LoVo (cell line): ENCODE data around the gene TRAPPC3.
"Not testable (repeated sequence)": the region's sequence is repeated elsewhere in the genome, so short reads cannot be mapped to it uniquely, and the experiment has no call there.

Experiments
- DNase-seq: peaks from one replicate; pipeline ENCODE4 v3.0.0-alpha.2; 2016; ENCODE audit warnings: low spot score

TRAPPC3 gene

DNA sequence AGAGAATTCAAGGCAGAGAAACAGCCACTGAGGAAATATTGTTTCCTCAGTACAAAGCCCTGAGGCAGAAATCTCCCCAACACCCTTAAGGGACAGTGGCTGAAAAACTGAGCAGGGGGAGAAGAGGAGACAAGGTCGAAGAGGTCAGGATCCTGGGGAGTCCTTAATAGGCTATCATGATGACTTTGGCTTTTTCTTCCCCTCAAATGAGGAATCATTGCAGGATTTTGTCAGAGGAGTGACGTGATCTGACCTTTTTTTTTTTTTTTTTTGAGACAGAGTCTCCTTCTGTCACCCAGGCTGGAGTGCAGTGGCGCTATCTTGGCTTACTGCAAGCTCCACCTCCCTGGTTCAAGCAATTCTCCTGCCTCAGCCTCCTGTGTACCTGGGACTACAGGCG is 16.9 kb upstream of the TRAPPC3 start:
- no peak for DNase-seq

- no peak for DNase-seq
Measured at GRCh38 chr1:36165145-36165544, 15.9 kb upstream of the TRAPPC3 start.

- DNase-seq: no peak
Measured at GRCh38 chr1:36164361-36164760, 15.1 kb upstream of the TRAPPC3 start.

DNA sequence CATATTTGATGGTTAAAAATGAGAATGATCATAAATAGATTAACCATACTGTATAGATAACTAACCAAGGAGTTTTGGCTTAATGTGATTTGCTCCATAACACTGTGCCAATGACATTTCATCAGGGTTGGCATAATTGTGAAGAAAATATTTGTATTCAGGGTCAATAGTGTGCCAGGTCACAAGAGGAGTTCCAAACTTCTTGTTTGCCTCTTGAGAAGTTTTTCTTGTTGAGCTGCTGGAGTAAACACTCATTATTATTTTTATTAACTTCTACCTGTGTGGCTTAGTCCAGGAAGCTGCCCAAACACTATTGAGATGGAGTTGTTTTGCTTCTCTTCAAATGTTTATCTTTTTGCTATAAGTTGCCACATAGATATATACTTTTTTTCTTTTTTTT is 14.1 kb upstream of the TRAPPC3 start:
- DNase-seq: no peak

DNA sequence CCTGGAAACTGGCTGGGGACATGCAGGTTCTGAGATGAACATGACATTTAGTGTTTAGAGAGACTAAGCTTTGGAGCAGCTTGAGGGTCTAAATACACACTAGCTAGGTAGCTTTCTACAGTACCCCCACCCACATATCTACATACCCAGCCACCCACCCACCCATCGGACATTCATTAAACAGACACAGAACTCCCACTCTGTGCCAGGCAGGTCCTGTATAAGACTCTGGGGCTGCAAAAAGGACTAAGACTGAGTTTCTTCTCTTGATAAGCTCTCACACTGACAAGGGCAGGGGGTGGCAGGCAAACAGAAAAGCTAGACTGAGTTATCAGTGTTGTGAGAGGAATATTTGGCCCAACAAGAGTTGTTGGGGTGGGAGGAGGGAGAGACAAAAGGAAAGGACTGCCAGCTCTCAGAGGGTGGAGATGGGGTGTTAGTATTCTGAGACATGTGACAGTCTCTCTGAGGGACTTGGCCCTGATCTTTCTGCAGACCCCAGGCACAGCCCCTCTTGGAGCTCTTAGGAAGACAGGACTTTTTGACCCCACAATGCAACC is 13.5 kb upstream of the TRAPPC3 start:
- no peak for DNase-seq

DNA sequence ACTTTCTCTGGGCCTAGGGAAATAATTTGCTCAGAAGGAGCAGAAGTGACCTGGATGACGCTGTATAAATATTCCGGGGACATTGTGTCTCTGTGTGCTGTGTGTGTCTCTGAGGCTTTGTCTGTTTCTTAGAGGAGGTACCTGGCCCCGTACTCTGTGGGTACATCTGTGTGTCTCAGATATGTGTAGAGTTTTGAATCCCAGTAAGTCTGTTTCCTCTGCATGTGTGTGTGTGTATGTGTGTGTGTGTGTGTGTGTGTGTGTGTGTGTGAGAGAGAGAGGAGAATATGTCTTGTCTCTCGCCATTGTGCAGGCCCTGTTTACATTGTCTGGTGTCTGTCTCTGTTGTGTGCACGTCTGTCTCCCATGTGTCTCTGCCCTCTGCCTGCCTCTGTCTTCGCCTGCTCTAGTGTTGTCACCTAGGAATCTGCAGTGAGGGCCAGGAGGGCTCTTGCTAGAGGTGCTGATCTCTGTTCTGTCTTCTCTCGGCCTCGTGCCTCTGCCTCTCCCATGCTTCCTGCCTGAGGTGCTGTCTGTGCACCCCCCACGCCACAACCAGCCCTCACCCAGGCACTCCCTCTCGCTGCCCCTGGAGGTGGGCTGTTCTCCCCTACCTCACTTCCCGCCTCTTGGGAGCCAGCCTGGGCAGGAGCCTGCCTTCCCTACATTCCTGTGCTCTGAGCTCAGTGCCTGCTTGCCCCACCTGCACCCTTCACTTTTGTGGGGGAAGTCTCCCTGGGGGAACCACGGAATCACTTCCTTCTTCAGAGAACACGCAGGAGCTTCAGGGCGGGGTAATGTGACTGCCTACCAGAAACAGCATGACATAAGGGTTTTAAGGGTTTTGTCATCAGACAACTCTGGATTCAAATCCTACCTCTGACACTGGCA is 12.6 kb upstream of the TRAPPC3 start:
- no peak for DNase-seq

DNA sequence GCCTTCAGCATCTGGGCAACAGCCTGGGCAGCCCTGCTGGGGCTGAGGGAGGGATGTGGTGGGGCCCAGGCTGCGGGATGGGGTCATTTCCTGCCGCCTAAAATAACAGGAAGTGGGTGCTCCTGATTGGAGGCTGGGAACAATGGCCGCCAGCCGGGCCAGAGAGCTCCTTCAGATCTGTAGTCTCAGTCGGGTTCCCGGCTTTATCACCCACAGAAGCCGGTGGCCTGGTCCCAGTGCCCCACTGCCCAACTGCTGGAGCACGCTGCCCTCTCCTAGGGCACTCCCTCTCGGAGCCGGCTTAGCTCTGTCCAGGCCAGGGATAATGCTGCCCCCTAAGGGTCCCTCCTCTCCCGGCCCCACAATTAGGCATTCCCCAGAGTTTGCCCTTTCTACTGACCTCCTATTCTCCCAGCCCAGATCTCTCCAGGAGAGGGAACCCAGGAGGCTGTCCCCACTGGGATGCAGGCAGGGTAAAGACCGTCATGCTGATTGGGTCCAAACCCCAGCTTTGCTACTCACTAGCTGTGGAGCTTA is 11.7 kb upstream of the TRAPPC3 start:
- DNase-seq: no peak

DNA sequence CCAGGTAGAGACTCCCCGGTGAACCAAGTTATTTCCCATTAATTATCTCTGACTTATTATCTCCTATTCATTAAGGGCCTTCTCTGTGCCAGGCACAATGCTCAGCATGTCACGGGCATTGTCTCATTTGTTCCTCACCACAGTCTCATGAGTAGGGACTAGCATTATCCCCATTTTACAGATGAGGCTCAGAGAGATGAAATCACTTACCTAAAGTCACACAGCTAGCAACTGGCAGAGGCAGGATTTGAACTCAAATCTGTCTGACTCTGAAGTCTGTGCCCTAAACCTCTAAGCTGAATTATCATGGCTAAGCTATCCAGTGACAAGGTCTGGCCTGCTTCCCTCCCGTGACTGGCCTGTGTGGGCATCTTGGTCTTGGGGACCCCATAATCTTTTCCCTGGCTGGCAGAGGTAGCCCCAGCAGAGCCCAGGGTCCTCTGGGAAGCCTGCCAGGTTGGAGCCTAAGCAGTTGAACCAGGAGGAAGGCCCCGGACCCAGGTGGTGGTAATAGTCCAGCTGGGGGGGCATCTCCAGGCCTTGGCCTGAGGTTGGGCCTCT is 11.2 kb upstream of the TRAPPC3 start:
- DNase-seq: no peak

- DNase-seq: no peak
Measured at GRCh38 chr1:36159614-36160387, 10.5 kb upstream of the TRAPPC3 start.

- DNase-seq: not testable (repeated sequence)
Measured at GRCh38 chr1:36158827-36159252, 9.6 kb upstream of the TRAPPC3 start.

DNA sequence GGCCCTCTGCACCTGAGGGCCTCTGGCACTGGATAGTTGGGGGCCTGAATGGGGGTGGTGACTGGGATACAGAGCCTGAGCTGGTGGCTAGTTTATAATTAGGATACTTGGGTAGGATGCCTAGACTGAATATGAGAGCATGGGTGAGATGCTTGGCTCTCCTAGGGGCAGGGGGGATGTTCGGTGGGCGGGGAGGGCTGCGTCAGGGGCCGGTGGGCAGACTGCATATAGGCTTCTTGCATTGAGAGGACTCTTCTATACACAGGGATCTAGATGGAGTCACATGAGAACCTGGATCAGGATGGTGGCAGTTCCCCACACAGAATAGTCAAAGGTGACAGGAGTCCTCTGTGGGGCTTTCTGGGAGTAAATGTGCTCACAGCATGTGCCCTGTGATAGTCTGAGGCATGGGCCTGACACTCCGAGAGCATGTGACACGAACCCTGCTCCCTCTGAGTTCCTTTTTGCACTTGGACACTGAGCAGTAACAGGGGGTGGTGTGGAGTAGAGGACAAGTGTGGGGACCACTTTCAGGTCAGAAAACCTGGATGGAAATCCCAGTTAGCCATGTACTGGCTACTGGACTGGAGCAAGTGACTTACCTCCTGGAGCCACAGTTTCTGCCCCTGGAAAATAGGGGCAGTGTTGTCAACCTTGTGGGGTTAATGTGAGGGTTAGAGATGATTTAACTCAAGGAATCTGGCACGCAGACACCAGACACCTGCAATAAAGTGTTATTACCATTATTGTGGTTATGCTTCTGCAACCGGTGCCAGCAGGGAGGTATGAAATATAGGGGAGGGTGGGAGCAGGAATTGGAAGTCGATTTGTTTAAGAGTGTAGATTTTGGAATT is 8.9 kb upstream of the TRAPPC3 start:
- DNase-seq: no peak

- DNase-seq: no peak
Measured at GRCh38 chr1:36157115-36157903, 8.0 kb upstream of the TRAPPC3 start.

GRCh38 chr1:36156329-36157114 is 7.2 kb upstream of the TRAPPC3 start:
- peak; percentile 24 for DNase-seq

DNA sequence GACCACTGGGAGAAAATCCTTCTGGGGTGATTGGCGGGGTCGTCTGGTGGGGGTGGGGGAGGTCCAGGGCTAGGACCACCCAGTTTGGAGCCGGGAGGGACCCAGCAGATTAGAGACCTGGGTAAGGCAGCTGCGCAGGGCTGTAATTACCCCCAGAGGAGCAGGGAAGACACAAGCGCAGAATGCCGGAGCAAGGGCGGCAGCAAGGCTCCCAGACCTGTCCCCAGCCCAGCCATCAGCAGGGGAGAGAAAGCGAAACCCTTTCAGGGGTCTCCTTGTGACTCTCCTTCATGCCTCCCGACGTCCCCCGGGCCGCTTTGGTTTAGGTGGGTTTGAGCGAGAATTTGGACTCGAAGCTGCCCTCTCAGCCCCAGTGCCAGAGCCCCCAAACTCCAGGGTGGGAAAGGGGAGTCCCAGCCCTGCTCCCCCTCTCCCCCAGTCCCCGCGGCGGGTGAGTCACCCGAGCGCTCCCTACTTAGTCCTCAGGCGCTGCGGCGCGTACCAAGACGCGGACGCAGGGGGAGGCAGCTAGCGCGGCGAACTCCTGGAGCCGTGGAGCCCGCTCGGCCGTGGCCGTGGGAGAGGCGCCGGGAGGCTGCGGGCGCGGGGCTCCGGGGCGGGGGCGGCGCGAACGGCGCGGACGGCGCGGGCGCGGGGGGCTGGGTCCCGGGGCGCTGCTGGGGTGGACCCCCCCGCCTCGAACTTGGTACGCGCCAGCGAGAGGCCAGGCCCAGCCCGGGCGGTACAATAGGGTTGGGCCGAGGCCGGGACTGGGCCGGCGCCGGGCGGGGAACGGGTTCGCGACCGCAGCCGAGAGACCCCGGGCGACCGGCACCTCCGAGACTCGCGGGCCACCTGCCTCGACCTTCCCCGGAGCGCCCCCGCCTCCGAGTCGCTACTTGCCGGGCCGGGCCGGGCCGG is 6.4 kb upstream of the TRAPPC3 start, which contains the start of gene MAP7D1:
TSS of gene MAP7D1 (plus strand) at position 753 of the 921 bp plus-strand sequence. CDS start 258 bp downstream, outside the sequence.
- peak; percentile 83 for DNase-seq

DNA sequence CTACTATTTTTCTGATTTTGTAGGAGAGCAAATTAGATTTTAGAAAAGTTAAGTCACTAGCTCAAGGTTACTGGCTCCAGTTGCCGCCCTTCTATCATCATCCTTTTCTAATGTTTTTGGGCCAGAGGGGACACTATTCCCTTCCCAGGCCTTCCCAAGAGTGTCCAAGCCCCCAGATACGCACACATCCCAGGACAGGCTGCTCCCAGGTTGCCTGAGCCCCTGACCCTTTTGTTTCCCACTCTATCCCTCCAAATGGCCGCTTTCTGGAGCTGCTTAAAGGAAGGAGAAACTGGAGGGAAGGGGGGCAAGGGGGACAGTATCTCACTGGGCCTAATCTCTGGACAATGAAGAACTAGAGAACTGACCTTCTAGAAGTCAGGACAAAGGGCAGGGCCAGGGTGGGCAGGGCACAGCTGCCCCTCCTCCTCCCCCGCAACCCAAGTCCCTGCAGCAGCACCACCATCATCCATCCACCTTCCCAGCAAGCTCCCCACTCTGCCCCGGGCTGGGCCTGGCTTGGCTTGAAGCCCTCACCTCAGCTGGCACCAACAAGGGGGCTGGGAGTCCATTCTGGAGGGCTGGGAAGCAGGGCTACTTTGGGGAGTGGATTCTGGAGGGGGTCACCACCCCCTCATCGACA is 5.6 kb upstream of the TRAPPC3 start:
- DNase-seq: no peak

DNA sequence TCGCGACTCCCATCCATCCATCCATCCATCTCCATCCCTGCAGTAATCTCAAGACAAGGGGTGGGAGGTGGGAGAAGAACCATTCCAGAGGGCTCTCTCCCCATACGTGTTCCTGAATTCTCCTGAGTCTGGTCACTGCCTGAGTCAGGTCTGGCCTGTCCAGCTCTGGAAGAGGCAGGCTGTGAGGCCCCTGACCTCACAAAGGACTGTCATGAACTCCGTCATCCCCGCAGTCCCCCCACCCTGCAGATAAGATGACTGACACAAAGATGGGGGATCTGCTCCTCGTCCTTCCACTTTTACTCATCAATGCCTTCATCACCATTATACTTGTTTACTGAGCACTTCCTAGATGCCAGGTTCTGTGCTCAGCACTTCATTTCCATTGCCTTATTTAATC is 5.0 kb upstream of the TRAPPC3 start:
- no peak for DNase-seq

DNA sequence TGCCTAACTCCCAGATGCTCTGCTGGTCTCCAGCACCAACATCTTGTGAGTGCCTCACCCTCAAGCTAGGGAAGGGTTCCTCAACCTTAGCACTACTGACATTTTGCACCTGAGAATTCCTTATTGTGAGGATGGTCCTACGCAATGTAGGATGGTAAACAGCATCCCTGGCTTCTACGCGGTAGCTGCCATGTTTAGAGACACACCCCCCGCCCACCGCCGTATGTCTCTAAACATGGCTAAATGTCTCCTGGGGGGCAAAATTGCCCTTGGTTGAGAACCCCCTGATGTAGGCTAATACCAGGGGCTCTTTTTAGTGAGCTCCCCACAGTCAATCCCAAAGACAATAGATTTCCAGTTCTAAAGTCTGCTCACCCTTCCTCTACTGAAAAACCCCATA is 4.2 kb upstream of the TRAPPC3 start:
- DNase-seq: no peak

DNA sequence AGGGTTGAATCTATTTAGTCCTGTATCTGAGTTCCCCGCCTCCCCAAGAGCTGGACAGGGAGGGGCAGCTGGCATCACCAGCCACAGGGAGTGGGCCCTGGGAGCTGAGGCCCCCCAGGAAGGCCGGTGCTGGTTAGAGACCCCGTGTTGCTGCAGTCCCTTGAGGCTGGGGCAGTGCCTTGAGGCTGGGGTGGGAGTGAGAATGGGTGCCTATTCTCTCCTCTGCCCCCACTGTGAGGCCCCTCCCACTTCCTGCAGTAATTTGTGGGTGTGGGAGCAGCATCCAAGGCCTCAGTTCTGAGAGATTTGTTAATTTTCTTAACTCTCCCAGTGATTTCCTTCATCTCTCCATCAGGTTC is 2.5 kb upstream of the TRAPPC3 start:
- DNase-seq: no peak
